HEK293T (cell line): ENCODE data around the gene SLC35A4.
"Not testable (repeated sequence)": the region's sequence is repeated elsewhere in the genome, so short reads cannot be mapped to it uniquely, and the experiment has no call there.

Experiments used
- CTCF ChIA-PET: fragments of 350-600 bp; formaldehyde crosslinking; extraction: SDS; loops from one replicate; lab custom pipeline; 2021; ENCODE audit warnings: antibody characterized with exemption, inconsistent platforms; lab: Yijun Ruan, JAX
- POLR2A ChIA-PET: fragments of 350-600 bp; formaldehyde crosslinking; extraction: SDS; loops from one replicate; lab custom pipeline; 2020; ENCODE audit warnings: antibody characterized with exemption, inconsistent platforms; lab: Yijun Ruan, JAX
- DNase-seq: peaks from one replicate; pipeline ENCODE4 v3.0.0; 2012; ENCODE audit warnings: mixed read lengths; ENCODE audit errors: extremely low spot score
- ARNT ChIP-seq: fragments of 450-650 bp; IDR thresholded peaks from 2 replicates; pipeline ENCODE4 v1.6.1; 2017; ENCODE audit warnings: mild to moderate bottlenecking
- BHLHE40 ChIP-seq: fragments of 450-650 bp; IDR thresholded peaks from 2 replicates; pipeline ENCODE4 v1.6.1; 2016; ENCODE audit warnings: mild to moderate bottlenecking, moderate library complexity, borderline replicate concordance
- CTBP1 ChIP-seq: fragments of 450-650 bp; IDR thresholded peaks from 2 replicates; pipeline ENCODE4 v1.6.1; 2016; ENCODE audit warnings: borderline replicate concordance
- ELF4 ChIP-seq: fragments of 450-650 bp; IDR thresholded peaks from 2 replicates; pipeline ENCODE4 v1.6.1; 2017; ENCODE audit warnings: antibody characterized with exemption
- FOXA1 ChIP-seq: fragments of 450-650 bp; IDR thresholded peaks from 2 replicates; pipeline ENCODE4 v1.6.1; 2016; ENCODE audit warnings: mild to moderate bottlenecking
- FOXK2 ChIP-seq: fragments of 450-650 bp; IDR thresholded peaks from 2 replicates; pipeline ENCODE4 v1.6.1; 2016; ENCODE audit warnings: mild to moderate bottlenecking
- FOXM1 ChIP-seq: fragments of 450-650 bp; IDR thresholded peaks from 2 replicates; pipeline ENCODE4 v1.6.1; 2017; ENCODE audit warnings: mild to moderate bottlenecking, borderline replicate concordance
- HDGF ChIP-seq: fragments of 450-650 bp; IDR thresholded peaks from 2 replicates; pipeline ENCODE4 v1.6.1; 2017; ENCODE audit warnings: antibody characterized with exemption, borderline replicate concordance
- L3MBTL2 ChIP-seq: fragments of 450-650 bp; conservative IDR thresholded peaks from 2 replicates; pipeline ENCODE4 v1.6.1; 2016; ENCODE audit warnings: mild to moderate bottlenecking
- LEF1 ChIP-seq: fragments of 450-650 bp; IDR thresholded peaks from 2 replicates; pipeline ENCODE4 v1.6.1; 2017; ENCODE audit warnings: mild to moderate bottlenecking, borderline replicate concordance
- NFRKB ChIP-seq: fragments of 450-650 bp; IDR thresholded peaks from 2 replicates; pipeline ENCODE4 v1.6.1; 2016; ENCODE audit warnings: mild to moderate bottlenecking, moderate library complexity
- SP1 ChIP-seq: fragments of 450-650 bp; IDR thresholded peaks from 2 replicates; pipeline ENCODE4 v1.6.1; 2017
- SUZ12 ChIP-seq: fragments of 450-650 bp; IDR thresholded peaks from 2 replicates; pipeline ENCODE4 v1.6.1; 2016; ENCODE audit warnings: mild to moderate bottlenecking
- TARDBP ChIP-seq: fragments of 450-650 bp; IDR thresholded peaks from 2 replicates; pipeline ENCODE4 v1.6.1; 2016
- ZNF384 ChIP-seq: fragments of 450-650 bp; IDR thresholded peaks from 2 replicates; pipeline ENCODE4 v1.6.1; 2016
- TF ChIP-seq, protein P1 (sequence below): fragments of 450-650 bp; IDR thresholded peaks from 2 replicates; pipeline ENCODE4 v1.6.1; 2016

Gene SLC35A4

DNA sequence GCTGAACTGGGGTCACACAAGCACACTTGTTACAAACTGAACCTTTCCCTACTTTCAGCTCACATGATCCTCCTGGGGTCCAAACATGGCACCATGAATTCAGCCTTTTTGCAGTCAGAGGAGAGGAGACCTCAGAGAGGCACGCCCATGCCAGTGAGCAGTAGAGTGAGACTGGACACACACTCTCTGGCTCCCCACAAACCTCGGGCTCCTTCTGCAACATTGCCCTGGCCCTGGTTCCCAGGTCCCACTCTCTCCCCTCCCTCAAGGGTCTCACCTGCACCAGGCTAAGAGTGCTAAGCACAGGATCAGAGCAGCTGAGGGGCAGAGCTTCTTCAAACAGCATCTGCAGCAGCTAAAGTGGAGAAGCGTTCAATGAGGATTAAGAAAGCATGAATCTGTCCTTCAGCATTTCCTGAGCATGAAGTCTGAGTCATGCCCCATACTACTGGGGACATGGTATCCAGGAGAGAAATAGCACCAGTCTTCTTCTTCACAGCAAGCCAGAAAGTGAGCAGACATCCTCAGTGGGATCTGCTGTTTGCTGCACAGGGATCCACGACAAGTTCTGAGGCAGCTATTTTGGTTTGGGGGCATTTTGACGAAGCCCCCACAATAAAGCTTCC, 27.2 kb downstream of the SLC35A4 start:
- TF ChIP-seq FOXM1 (no peak), SUZ12 (no peak), FOXK2 (no peak), CTBP1 (no peak), NFRKB (no peak), LEF1 (no peak), ELF4 (no peak), BHLHE40 (no peak), HDGF (no peak), FOXA1 (no peak), ARNT (no peak), TARDBP (no peak), L3MBTL2 (no peak), ZNF384 (no peak), SP1 (no peak)
- TF ChIP-seq, protein P1, sequence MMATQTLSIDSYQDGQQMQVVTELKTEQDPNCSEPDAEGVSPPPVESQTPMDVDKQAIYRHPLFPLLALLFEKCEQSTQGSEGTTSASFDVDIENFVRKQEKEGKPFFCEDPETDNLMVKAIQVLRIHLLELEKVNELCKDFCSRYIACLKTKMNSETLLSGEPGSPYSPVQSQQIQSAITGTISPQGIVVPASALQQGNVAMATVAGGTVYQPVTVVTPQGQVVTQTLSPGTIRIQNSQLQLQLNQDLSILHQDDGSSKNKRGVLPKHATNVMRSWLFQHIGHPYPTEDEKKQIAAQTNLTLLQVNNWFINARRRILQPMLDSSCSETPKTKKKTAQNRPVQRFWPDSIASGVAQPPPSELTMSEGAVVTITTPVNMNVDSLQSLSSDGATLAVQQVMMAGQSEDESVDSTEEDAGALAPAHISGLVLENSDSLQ, result no peak
- ChIA-PET CTCF (no interaction called here), POLR2A (no interaction called here)
- no peak for DNase-seq

DNA sequence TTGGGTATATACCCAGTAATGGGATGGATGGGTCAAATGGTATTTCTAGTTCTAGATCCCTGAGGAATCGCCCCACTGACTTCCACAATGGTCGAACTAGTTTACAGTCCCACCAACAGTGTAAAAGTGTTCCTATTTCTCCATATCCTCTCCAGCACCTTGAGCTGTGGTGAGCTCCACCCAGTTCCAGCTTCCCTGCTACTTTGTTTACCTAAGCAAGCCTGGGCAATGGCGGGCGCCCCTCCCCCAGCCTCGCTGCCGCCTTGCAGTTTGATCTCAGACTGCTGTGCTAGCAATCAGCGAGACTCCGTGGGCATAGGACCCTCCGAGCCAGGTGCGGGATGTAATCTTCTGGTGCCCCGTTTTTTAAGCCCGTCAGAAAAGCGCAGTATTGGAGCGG, 28.4 kb downstream of the SLC35A4 start:
- POLR2A ChIA-PET, CTCF ChIA-PET, DNase-seq: not testable (repeated sequence)

DNA sequence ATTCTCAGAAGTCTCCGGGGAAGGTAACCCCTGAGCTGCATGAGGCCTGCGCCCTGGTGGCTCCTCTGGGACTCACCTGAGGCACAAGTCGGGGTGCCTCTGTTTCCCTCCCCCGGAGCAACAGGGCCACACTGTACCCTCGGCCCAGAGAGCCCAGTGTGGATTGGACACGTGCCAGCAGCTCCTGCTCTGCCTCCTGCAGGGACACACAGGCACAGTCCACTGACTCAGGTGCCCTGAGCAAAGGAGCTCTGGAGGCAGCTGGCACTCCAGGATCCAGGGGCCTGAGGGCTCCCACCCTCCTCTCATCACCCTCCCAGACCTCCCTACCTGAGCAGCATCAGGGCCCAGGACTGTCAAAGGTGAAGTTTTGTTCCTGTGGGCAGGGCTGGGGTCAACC, 29.5 kb downstream of the SLC35A4 start:
- ChIA-PET CTCF (interaction anchor here (0.6 kb wide), 1 partner anchor 105 kb away, joined by 3 read pairs; no protein-coding TSS in a partner anchor), POLR2A (no interaction called here)
- TF ChIP-seq FOXK2 (no peak), TARDBP (no peak), ARNT (no peak), SUZ12 (no peak), ZNF384 (no peak), LEF1 (no peak), BHLHE40 (no peak), SP1 (no peak), ELF4 (no peak), HDGF (no peak), CTBP1 (no peak), L3MBTL2 (no peak), FOXA1 (no peak), FOXM1 (no peak), NFRKB (no peak)
- TF ChIP-seq, protein P1, result no peak
- DNase-seq, result no peak

DNA sequence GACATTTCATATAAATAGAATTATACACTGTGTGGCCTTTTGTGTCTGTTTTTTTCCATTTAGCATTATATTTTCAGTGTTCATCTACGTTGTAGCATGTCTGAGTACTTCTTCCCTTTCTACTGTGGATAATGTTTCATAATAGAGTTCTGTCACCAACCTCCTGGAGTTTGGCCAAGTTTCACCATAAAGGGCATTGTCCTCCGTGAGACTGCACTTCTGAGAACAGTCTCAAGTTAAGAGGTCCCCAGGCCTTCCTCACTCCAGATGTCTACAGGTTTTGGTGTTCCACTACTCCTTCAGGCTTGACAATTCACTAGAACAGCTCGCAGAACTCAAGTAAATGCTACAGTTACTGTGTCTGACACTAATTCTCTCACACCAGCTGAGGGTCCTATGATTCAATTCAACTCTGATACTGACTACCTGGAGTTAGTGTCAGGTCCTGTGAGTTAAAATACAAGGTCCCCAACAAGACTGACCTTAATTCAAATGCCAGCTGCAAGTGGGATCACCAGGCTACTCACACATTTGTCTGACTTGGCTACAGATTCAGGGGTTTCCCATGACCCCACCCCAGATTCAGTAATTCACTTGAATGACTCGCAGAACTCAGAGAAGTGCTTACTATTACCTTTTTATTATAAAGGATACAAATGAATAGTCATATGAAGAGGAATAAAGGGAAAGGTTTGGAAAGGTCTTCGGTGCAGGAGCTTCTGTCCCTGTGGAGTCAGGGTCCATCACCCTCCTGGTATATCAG, 31.1 kb downstream of the SLC35A4 start:
- POLR2A ChIA-PET, result interaction anchor here (0.9 to 1.3 kb wide), 2 partner anchors 43 to 52 kb away, joined by 3 to 4 read pairs; partner anchors contain the start of genes IK and NDUFA2
- no peak for DNase-seq
- CTCF ChIA-PET, result no interaction called here
- TF ChIP-seq, protein P1, result no peak
- no peak for TF ChIP-seq TARDBP

DNA sequence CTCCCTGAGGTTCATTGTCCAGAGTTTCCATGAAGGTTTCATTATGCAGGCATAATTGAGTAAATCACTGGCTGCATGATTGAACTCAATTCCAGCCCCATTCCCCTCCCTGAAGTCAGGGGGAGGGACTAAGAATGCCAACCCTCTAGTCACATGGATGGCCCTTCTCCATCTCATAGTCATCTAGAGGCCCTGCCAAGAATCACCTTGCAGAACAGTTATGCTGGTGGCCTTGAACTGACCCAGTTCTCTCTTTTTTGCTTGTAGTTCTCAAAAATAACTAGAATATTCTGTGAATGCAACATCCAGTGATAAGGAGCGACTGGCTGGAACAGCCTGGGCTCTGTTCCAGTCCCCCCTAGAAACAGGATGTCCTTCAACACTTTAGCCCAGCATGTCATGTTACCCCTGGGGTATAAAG, 31.7 kb downstream of the SLC35A4 start:
- ChIA-PET CTCF (no interaction called here), POLR2A (interaction anchor here (0.9 to 1.3 kb wide), 2 partner anchors 42 to 51 kb away, joined by 3 to 4 read pairs; partner anchors contain the start of genes IK and NDUFA2)
- DNase-seq, result no peak
- TF ChIP-seq SUZ12, result no peak

DNA sequence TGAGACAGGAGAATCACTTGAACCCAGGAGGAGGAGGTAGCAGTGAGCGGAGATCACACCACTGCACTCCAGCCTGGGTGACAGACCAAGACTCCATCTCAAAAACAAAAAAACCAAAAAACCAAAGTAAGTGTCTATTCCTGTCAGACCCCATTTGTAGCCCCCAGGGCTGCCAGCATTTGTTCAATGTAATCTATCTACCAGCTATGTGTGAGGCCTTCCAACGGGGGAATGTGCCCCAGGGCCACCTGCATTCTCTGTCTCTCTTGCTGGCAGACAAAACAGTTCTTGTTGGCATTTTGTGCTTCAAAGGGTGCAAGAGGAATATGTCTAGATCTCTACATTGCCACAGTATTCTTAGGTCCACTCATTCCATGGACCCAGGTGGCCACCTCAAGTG, 34.2 kb downstream of the SLC35A4 start:
- no peak for TF ChIP-seq FOXA1
- no peak for TF ChIP-seq TARDBP
- no peak for TF ChIP-seq LEF1
- no peak for TF ChIP-seq L3MBTL2
- no peak for TF ChIP-seq FOXK2
- TF ChIP-seq, protein P1, result no peak
- TF ChIP-seq ARNT, result no peak
- TF ChIP-seq FOXM1, result no peak
- TF ChIP-seq SP1, result no peak
- TF ChIP-seq HDGF, result no peak
- TF ChIP-seq ELF4, result no peak
- no peak for TF ChIP-seq CTBP1
- no peak for TF ChIP-seq NFRKB
- no peak for TF ChIP-seq SUZ12
- TF ChIP-seq BHLHE40, result no peak
- POLR2A ChIA-PET, result no interaction called here
- DNase-seq, result no peak
- CTCF ChIA-PET, result no interaction called here
